ENCODE data around the gene CYP4F8.
"Not testable (repeated sequence)": the region's sequence is repeated elsewhere in the genome, so short reads cannot be mapped to it uniquely, and the experiment has no call there.

Gene CYP4F8

GRCh38 chr19:15672580-15673175 lies 57.7 kb downstream of the CYP4F8 start, which contains the start of gene CYP4F12:
Gene CYP4F12 (plus strand): TSS chr19:15673087. CDS start chr19:15673530, 443 bp downstream.
- Mint-ChIP-seq H3K36me3 (ENCODE audit: low read depth) (no peaks in the 10 kb centered on the region), H3K27me3 (ENCODE audit: low read depth) (no peaks in the 10 kb centered on the region), H3K9me3 (peaks cover 7% of the 10 kb centered on the region), H3K4me3 (no peak within 1 kb of the TSS), H3K27ac (no peak within 1 kb of the TSS), H3K4me1 (ENCODE audit: low read depth) (no peaks in the 10 kb centered on the region)
- no peak for DNase-seq (ENCODE audit: low spot score)

GRCh38 chr19:15673176-15673654 lies 58.2 kb downstream of the CYP4F8 start:
- Mint-ChIP-seq H3K27me3 (ENCODE audit: low read depth) (no peaks in the 10 kb centered on the region), H3K4me1 (ENCODE audit: low read depth) (no peaks in the 10 kb centered on the region), H3K36me3 (ENCODE audit: low read depth) (peaks cover 1% of the 10 kb centered on the region), H3K9me3 (peaks cover 12% of the 10 kb centered on the region), H3K4me3 (no peak overlapping the region), H3K27ac (no peak overlapping the region)
- DNase-seq (ENCODE audit: low spot score), result no peak

- Mint-ChIP-seq H3K4me3 (no peak overlapping the region), H3K9me3 (peaks cover 12% of the 10 kb centered on the region), H3K4me1 (ENCODE audit: low read depth) (no peaks in the 10 kb centered on the region), H3K27me3 (ENCODE audit: low read depth) (no peaks in the 10 kb centered on the region), H3K36me3 (ENCODE audit: low read depth) (peaks cover 1% of the 10 kb centered on the region), H3K27ac (no peak overlapping the region)
- no peak for DNase-seq (ENCODE audit: low spot score)
Measured at GRCh38 chr19:15675560-15675959, 60.5 kb downstream of the CYP4F8 start.

DNA sequence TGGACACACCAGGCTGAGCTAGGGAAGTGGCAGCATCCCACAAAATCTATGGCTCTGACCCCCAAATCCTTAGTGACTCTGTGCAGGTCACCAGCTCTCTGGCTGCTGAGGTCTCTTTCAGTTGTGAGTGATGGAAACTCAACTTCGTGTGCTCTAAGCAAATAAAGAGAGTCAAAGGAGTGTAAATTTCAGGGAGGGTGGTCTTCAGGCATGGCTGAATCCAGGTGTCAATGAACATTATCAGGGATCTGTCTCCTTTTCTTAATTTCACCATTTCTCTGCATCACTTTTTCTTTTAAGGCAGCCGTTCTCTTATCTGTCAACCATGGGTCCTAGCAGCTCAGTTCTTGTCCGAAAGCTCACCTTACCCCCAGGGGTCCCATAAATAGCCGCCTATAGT lies 64.1 kb downstream of the CYP4F8 start:
- Mint-ChIP-seq H3K27ac (no peak overlapping the region), H3K27me3 (ENCODE audit: low read depth) (no peaks in the 10 kb centered on the region), H3K9me3 (peaks cover 12% of the 10 kb centered on the region), H3K4me1 (ENCODE audit: low read depth) (no peaks in the 10 kb centered on the region), H3K4me3 (no peak overlapping the region), H3K36me3 (ENCODE audit: low read depth) (peaks cover 1% of the 10 kb centered on the region)
- DNase-seq (ENCODE audit: low spot score), result no peak

DNA sequence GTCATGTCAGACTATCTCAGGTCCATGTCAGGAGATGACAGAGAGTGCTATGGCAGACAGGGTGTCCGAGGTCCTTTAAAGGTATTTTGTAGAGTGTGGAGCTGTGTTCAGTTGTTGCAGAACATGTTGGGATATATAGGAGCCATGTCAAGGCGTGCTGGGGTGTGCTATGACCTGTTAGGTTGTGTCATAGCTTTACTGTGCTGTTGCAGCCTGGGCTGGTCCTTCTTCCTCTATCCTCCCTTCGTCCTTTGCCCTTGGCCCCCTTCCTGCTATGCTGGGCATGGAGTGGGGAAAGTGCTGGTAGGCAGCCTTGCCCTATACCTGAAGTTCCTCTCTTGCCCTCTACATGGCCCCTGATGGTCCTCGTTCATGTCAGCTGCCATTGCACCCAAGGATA lies 64.8 kb downstream of the CYP4F8 start:
- not testable (repeated sequence) for H3K4me1 Mint-ChIP-seq (ENCODE audit: low read depth); DNase-seq (ENCODE audit: low spot score); H3K27ac Mint-ChIP-seq; H3K36me3 Mint-ChIP-seq (ENCODE audit: low read depth); H3K4me3 Mint-ChIP-seq; H3K27me3 Mint-ChIP-seq (ENCODE audit: low read depth)
- peaks cover 12% of the 10 kb centered on the region for H3K9me3 Mint-ChIP-seq

All from T-helper 2 cell treated with Interferon-gamma antibody and Interleukin-4, amounts not matched to agents 5 μg/mL and 100 μg/mL, for 36 hours (primary cell).